ACC112 (cell line): ENCODE data around the gene DENND1C.

Source experiments
- H2AFZ ChIP-seq: fragments of 200-600 bp; sonication (generic); one replicate; pipeline ENCODE4 v1.6.0; 2017; ENCODE audit warnings: antibody characterized with exemption, low read length; ENCODE audit not compliant: unreplicated experiment
- H3K27ac ChIP-seq: fragments of 200-600 bp; sonication (generic); 2 replicates; pipeline ENCODE4 v1.5.1; 2014; ENCODE audit warnings: low read depth, mild to moderate bottlenecking, antibody characterized with exemption, low read length, moderate library complexity
- H3K27me3 ChIP-seq: fragments of 200-600 bp; sonication (generic); 2 replicates; pipeline ENCODE4 v1.6.1; 2014; ENCODE audit warnings: mild to moderate bottlenecking, antibody characterized with exemption, low read length, moderate library complexity, mixed read lengths; ENCODE audit not compliant: insufficient read depth
- H3K36me3 ChIP-seq: fragments of 200-600 bp; sonication (generic); 2 replicates; pipeline ENCODE4 v1.6.1; 2016; ENCODE audit warnings: mild to moderate bottlenecking, antibody characterized with exemption, low read length, moderate library complexity, mixed read lengths; ENCODE audit not compliant: insufficient read depth
- H3K4me1 ChIP-seq: fragments of 200-600 bp; sonication (generic); one replicate; pipeline ENCODE4 v1.6.1; 2016; ENCODE audit warnings: low read length, mixed read lengths; ENCODE audit not compliant: insufficient read depth, unreplicated experiment, control insufficient read depth
- H3K4me3 ChIP-seq: fragments of 200-600 bp; sonication (generic); 2 replicates; pipeline ENCODE4 v1.5.1; 2014; ENCODE audit warnings: mild to moderate bottlenecking, low read depth, low read length
- H3K79me2 ChIP-seq: fragments of 200-600 bp; sonication (generic); one replicate; pipeline ENCODE4 v1.6.0; 2016; ENCODE audit warnings: low read length; ENCODE audit not compliant: control insufficient read depth, unreplicated experiment, insufficient read depth

DENND1C gene

GRCh38 chr19:6464070-6464873, 17.3 kb downstream of the DENND1C start, which contains the start of gene CRB3:
Gene CRB3 (plus strand): TSS chr19:6464271. CDS start chr19:6464702, 431 bp downstream.
- H3K27me3 ChIP-seq: peaks cover 23% of the 10 kb centered on the region
- H3K4me3 ChIP-seq: no peak within 1 kb of the TSS
- no peaks in the 10 kb centered on the region for H3K36me3 ChIP-seq
- no peaks in the 10 kb centered on the region for H3K79me2 ChIP-seq
- no peaks in the 10 kb centered on the region for H3K4me1 ChIP-seq
- no peak within 1 kb of the TSS for H2AFZ ChIP-seq
- no peak within 1 kb of the TSS for H3K27ac ChIP-seq

GRCh38 chr19:6460099-6460884, 21.3 kb downstream of the DENND1C start:
- Histone ChIP-seq H3K79me2 (no peaks in the 10 kb centered on the region), H3K27ac (no peak overlapping the region), H3K27me3 (peaks cover 15% of the 10 kb centered on the region), H3K4me1 (no peaks in the 10 kb centered on the region), H2AFZ (no peak overlapping the region), H3K36me3 (no peaks in the 10 kb centered on the region), H3K4me3 (peak overlapping the region; percentile 82)

GRCh38 chr19:6459262-6460098, 22.1 kb downstream of the DENND1C start, which contains the start of gene SLC25A23:
Gene SLC25A23 (minus strand): TSS chr19:6459792. CDS start chr19:6459628, 164 bp downstream.
- Histone ChIP-seq H3K4me1 (no peaks in the 10 kb centered on the region), H3K27ac (no peak within 1 kb of the TSS), H2AFZ (peak within 1 kb of the TSS; percentile 38), H3K27me3 (peaks cover 8% of the 10 kb centered on the region), H3K79me2 (no peaks in the 10 kb centered on the region), H3K36me3 (no peaks in the 10 kb centered on the region), H3K4me3 (peak within 1 kb of the TSS; percentile 82)

DNA sequence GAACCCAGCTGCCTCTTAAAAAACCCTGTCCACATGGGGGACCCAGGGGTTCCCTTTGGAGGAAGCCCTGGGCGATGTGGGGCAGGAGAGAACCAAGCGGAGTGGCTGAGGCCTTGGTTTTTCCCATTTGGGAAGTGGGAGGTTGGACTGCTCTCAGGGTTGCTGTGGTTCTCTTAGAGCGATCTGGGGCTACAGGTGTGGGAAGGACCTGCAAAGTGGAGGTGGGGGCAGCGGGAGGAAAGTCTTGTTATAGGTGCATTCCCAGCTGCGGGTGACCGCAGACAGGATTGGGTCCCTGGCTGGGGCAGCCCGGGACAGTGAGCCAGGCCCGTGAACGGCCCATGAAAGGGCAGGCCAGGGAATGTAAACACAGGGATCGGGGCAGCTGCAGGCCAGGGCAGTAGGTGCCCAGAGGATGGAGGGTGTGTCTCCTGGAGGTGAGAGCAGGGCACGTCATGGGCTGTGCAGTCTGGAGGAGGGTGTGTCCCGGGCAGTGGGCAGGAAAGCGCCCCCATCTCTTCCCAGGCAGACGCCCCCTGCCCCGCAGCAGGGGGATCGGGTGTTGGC, 22.8 kb downstream of the DENND1C start:
- H3K27me3 ChIP-seq: peaks cover under 1% of the 10 kb centered on the region; the same call in 1 of the 2 replicates
- no peaks in the 10 kb centered on the region for H3K79me2 ChIP-seq
- H3K36me3 ChIP-seq: no peaks in the 10 kb centered on the region
- peak overlapping the region; percentile 38 for H2AFZ ChIP-seq
- no peak overlapping the region for H3K27ac ChIP-seq
- peak overlapping the region; percentile 82 for H3K4me3 ChIP-seq
- no peaks in the 10 kb centered on the region for H3K4me1 ChIP-seq

DNA sequence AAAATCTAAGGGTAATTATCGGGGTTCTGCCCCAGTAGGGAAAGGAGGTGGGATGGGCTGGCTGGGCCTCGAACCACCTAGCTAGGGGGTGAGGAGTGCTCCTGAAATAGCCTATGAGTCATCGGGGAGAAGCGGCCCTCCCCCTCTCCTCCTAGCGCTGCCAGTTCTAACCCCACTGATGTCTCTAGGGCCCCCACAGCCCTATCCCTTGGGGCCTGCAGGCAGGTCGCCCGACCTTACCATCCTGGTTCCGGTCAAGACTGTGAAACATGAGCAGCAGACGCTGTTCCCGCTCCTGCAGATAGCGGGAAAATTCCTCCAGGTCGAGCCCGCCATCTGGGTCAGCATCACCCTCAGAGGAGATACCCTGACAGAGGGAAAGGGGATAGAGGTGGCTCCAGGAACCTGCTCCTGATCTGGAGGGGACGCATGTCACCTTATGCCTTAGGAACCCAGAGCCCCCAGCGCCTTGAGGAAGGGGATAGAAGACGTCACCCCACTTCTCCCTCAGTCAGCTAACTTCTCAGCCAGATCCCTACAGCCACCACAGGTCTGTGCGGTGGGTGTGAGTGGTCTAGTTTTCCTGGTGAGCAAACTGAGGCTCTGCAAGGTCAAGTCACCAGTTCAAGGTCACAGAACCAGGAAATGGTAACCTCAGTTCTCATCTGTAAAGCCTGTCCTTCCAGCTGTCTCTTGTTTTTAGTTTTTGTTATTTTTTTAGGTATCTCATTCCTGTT, 23.5 kb downstream of the DENND1C start:
- H3K79me2 ChIP-seq: no peaks in the 10 kb centered on the region
- H3K4me1 ChIP-seq: no peaks in the 10 kb centered on the region
- H3K27ac ChIP-seq: no peak overlapping the region
- no peaks in the 10 kb centered on the region for H3K36me3 ChIP-seq
- no peaks in the 10 kb centered on the region for H3K27me3 ChIP-seq
- no peak overlapping the region; the same call in 1 of the 2 replicates for H3K4me3 ChIP-seq
- no peak overlapping the region for H2AFZ ChIP-seq

DNA sequence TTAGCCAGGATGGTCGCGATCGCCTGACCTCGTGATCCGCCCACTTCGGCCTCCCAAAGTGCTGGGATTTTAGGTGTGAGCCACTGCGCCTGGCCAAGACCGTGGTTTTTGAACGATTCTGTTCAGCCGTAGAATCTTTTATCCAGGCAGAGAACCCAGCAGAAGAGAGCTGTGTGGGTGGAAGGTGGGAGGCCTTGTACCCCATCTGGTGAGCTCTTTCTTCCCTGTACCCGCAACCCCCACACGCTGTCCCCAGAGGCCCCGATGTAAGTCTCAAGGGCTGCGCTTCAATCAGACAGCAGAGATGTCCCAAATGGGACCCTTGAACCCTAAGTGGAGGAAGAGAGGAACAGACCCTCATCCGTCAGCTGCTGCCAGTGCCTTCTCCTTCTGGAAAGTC, 25.7 kb downstream of the DENND1C start:
- Histone ChIP-seq H2AFZ (no peak overlapping the region), H3K36me3 (no peaks in the 10 kb centered on the region), H3K4me3 (no peak overlapping the region), H3K4me1 (no peaks in the 10 kb centered on the region), H3K79me2 (no peaks in the 10 kb centered on the region), H3K27ac (no peak overlapping the region), H3K27me3 (no peaks in the 10 kb centered on the region)

DNA sequence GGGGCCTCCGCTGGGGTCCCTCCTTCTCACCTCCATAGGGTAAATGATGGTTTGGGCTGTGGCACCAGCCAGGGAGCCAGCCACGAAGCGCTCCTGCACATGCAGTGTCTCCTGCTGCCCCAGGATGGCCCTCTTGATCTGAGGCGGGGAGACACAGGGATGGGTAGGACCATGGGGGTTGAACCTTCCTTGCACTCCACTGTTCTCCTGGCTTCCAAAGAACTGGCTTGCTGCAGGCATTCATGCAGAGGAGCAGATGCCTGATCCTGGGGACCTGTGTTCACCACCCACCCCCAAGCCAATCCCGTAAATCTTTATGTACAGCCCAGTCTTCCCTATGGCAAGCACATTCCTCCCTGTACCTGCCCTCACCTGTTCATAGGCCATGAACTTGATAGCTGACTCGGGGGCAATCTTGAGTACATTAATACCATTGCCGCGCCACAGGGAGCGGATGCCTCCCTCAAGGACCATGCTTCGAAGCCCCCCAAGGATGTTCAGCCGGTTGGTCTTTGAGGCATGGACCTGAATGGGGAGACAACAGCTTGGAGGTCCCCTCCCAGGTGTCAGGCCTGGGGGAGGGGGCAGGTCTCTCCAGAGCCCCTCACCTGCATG, 27.5 kb downstream of the DENND1C start:
- H3K27ac ChIP-seq: no peak overlapping the region
- H2AFZ ChIP-seq: no peak overlapping the region
- no peaks in the 10 kb centered on the region for H3K27me3 ChIP-seq
- H3K36me3 ChIP-seq: no peaks in the 10 kb centered on the region
- H3K4me3 ChIP-seq: no peak overlapping the region
- no peaks in the 10 kb centered on the region for H3K79me2 ChIP-seq
- H3K4me1 ChIP-seq: no peaks in the 10 kb centered on the region

- H3K79me2 ChIP-seq: no peaks in the 10 kb centered on the region
- H3K27ac ChIP-seq: no peak overlapping the region
- no peaks in the 10 kb centered on the region for H3K4me1 ChIP-seq
- H3K27me3 ChIP-seq: no peaks in the 10 kb centered on the region
- H3K4me3 ChIP-seq: no peak overlapping the region
- no peak overlapping the region for H2AFZ ChIP-seq
- no peaks in the 10 kb centered on the region for H3K36me3 ChIP-seq
Observed at GRCh38 chr19:6452899-6453298, 28.7 kb downstream of the DENND1C start.

GRCh38 chr19:6452223-6452614, 29.4 kb downstream of the DENND1C start:
- Histone ChIP-seq H3K36me3 (no peaks in the 10 kb centered on the region), H3K27ac (no peak overlapping the region), H2AFZ (no peak overlapping the region), H3K79me2 (no peaks in the 10 kb centered on the region), H3K4me3 (no peak overlapping the region), H3K27me3 (no peaks in the 10 kb centered on the region), H3K4me1 (no peaks in the 10 kb centered on the region)
